ENCODE results near the gene TAF12.
A peak's percentile ranks its signal among the peaks of the same experiment; 100 is the strongest.

DNA sequence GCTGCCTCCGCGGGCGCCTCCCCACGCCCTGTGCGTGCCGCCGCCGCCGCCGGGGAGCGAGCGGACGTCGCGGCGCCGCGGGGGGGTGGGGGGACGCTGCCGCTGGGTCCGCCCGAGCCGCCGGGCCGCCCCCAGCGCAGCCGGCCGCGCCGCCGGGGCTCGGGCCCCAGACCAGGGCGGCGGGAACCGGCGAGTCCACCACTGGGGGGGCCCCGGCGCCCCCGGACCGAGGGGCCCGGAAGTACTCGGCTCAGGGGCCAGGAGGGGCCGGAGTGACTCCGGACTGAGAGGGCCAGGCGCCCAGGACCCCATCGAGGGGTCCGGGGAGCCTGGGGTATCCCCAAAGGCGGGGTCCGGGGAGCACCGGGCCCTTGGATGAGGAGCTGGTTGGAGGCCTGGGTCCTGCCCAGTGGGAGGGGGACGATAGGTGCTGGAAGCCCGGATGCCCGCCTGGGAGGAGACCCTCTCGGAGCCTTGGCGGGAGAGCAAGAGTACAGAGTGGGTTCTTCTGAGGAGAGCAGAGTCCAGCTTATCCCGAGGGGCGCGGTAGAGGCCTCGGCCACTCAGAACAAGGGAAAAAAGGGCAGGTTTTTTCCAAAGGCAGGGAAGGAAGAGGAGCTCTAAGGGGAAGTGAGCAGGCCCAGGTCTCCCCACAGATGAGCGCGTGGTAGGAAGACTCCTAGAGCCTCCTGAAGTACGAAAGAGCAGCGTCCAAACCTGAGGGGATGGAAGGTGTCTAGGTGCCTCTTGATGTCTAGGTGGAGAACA is 26.3 kb upstream of the TAF12 start:
- TF ChIP-seq, protein P1, sequence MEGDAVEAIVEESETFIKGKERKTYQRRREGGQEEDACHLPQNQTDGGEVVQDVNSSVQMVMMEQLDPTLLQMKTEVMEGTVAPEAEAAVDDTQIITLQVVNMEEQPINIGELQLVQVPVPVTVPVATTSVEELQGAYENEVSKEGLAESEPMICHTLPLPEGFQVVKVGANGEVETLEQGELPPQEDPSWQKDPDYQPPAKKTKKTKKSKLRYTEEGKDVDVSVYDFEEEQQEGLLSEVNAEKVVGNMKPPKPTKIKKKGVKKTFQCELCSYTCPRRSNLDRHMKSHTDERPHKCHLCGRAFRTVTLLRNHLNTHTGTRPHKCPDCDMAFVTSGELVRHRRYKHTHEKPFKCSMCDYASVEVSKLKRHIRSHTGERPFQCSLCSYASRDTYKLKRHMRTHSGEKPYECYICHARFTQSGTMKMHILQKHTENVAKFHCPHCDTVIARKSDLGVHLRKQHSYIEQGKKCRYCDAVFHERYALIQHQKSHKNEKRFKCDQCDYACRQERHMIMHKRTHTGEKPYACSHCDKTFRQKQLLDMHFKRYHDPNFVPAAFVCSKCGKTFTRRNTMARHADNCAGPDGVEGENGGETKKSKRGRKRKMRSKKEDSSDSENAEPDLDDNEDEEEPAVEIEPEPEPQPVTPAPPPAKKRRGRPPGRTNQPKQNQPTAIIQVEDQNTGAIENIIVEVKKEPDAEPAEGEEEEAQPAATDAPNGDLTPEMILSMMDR (IDR thresholded peaks at IDR 0.05), result no peak
- TF ChIP-seq POLR2A (IDR thresholded peaks at IDR 0.05), result peak; percentile 25 to 49
